Mucosa of descending colon (tissue), 3 donors: ENCODE results near the gene CRYBB3. TPM values are rescaled to one million over a fixed set of nuclear protein-coding genes. Genes with fewer than 3 reads are reported as not detected.

ENCODE experiments used
- ATAC-seq: fragments of 200-7000 bp; cut with Tn5 transposase; one replicate; pipeline ENCODE4 v1.9.1; 2020; ENCODE audit warnings: mild to moderate bottlenecking, moderate library complexity
- DNase-seq, 3 donors: peaks; one replicate each; pipeline ENCODE4 v3.0.0-alpha.2; 2020
- H3K36me3 ChIP-seq: fragments of 200-600 bp; one replicate; pipeline ENCODE4 v1.8.0; 2021; ENCODE audit warnings: low read depth, mild to moderate bottlenecking
- H3K4me1 ChIP-seq: fragments of 200-600 bp; one replicate; pipeline ENCODE4 v1.8.0; 2021; ENCODE audit warnings: low read depth, mild to moderate bottlenecking
- H3K4me3 ChIP-seq: fragments of 200-600 bp; one replicate; pipeline ENCODE4 v1.8.0; 2021; ENCODE audit warnings: mild to moderate bottlenecking
- H3K9me3 ChIP-seq: fragments of 200-600 bp; one replicate; pipeline ENCODE4 v1.8.0; 2021; ENCODE audit warnings: mild to moderate bottlenecking
- CTCF ChIP-seq: fragments of 200-600 bp; IDR thresholded peaks from one replicate; pipeline ENCODE4 v1.8.0; 2022; ENCODE audit warnings: antibody characterized with exemption, mild to moderate bottlenecking
- intact Hi-C, 2 donors: fragments of 100-400 bp; cut with DNase I in 1 of 2; cut with micrococcal nuclease in 1 of 2; formaldehyde crosslinking; loops; one replicate each; pipeline versions ENCODE4 v1.11.0 to v1.11.1; 2022; cut with DNase I, micrococcal nuclease
- total RNA-seq, 3 donors: library from RNA; stranded (reverse); fragmentation: NEBNext Ultra II Directional in 2 of 3; extraction: Animal tissue kit (Norgen Biotek cat#: 25700) in 2 of 3; gene quantifications; one replicate each; pipeline versions ENCODE4 v1.2.1 to v1.2.4, GENCODE V29; 2021 to 2023
- donor health status: DM: no; HTN: no; CAD: no; lungs with moderate emphysema.
- donor health status: DM: no; HTN: no; CAD: no.
- donor health status: DM: no; HTN: yes; CAD: no.

CRYBB3 gene
- total RNA-seq, 3 donors from 2014 or later, result 0.82 to 2.9 (median 0.82) TPM

GRCh38 chr22:25172153-25172552 is 27.5 kb upstream of the CRYBB3 start:
- Histone ChIP-seq H3K4me3 (no peak overlapping the region), H3K4me1 (no peaks in the 10 kb centered on the region), H3K36me3 (no peaks in the 10 kb centered on the region), H3K9me3 (no peaks in the 10 kb centered on the region)
- ATAC-seq (peak; percentile 74), DNase-seq (peak in 2 of 3 donors; percentile 66 to 67)
- intact Hi-C loops, result no loop called here
- no peak for TF ChIP-seq CTCF

- no peak for ATAC-seq
- intact Hi-C loops, result no loop called here
- H3K36me3 ChIP-seq, result no peaks in the 10 kb centered on the region
Measured at GRCh38 chr22:25174156-25174887, 25.3 kb upstream of the CRYBB3 start.

GRCh38 chr22:25174888-25175411 is 24.7 kb upstream of the CRYBB3 start:
- H3K9me3 ChIP-seq, result no peaks in the 10 kb centered on the region
- intact Hi-C loops, result no loop called here
- no peaks in the 10 kb centered on the region for H3K4me1 ChIP-seq
- no peak overlapping the region for H3K4me3 ChIP-seq
- no peak for TF ChIP-seq CTCF
- no peak for ATAC-seq
- no peaks in the 10 kb centered on the region for H3K36me3 ChIP-seq
- no peak for DNase-seq

More at GRCh38 chr22:25174156-25174887, 25.3 kb upstream of the CRYBB3 start:
- no peak for DNase-seq
- H3K4me3 ChIP-seq, result no peak overlapping the region
- TF ChIP-seq CTCF, result no peak
- no peaks in the 10 kb centered on the region for H3K9me3 ChIP-seq
- H3K4me1 ChIP-seq, result no peaks in the 10 kb centered on the region

- TF ChIP-seq CTCF, result no peak
- DNase-seq (no peak), ATAC-seq (no peak)
- no peaks in the 10 kb centered on the region for H3K9me3 ChIP-seq
- no peak overlapping the region for H3K4me3 ChIP-seq
- no peaks in the 10 kb centered on the region for H3K4me1 ChIP-seq
- intact Hi-C loops, result no loop called here
- H3K36me3 ChIP-seq, result no peaks in the 10 kb centered on the region
Measured at GRCh38 chr22:25176175-25176574, 23.5 kb upstream of the CRYBB3 start.

GRCh38 chr22:25176799-25177198 is 22.9 kb upstream of the CRYBB3 start:
- DNase-seq, result no peak
- no peak for TF ChIP-seq CTCF
- Histone ChIP-seq H3K9me3 (no peaks in the 10 kb centered on the region), H3K4me1 (no peaks in the 10 kb centered on the region), H3K36me3 (no peaks in the 10 kb centered on the region), H3K4me3 (no peak overlapping the region)
- no peak for ATAC-seq
- intact Hi-C loops, result no loop called here
